ENCODE results near the gene GTPBP1.

- TF ChIP-seq CTCF (IDR thresholded peaks at IDR 0.05; ENCODE audit: insufficient read depth, low read depth, low read length): no peak
- no peak for TF ChIP-seq EZH2 (IDR thresholded peaks at IDR 0.05; ENCODE audit: insufficient read depth, low read length)
Measured at GRCh38 chr22:38697425-38698089, 8.2 kb upstream of the GTPBP1 start.
